Stimulated activated CD8-positive, alpha-beta memory T cell treated with anti-CD3 and anti-CD28 coated beads, Interleukin-15, amount 100 ng/mL, for 24 hours (primary cell): ENCODE measurements around the gene ANAPC2.

Experiments used
- DNase-seq: peaks from one replicate; pipeline ENCODE4 v3.0.0-alpha.2; 2020; ENCODE audit warnings: low read depth

The ANAPC2 gene

GRCh38 chr9:137188490-137189296 lies at the start of gene ANAPC2, which contains the start of gene SSNA1:
TSS of gene ANAPC2 (minus strand) at chr9:137188560. CDS start at chr9:137188532, 28 bp downstream.
TSS of gene SSNA1 (plus strand) at chr9:137188676. CDS start at chr9:137188727, 51 bp downstream.
- peak; percentile 98 for DNase-seq

- no peak for DNase-seq
Observed at GRCh38 chr9:137236936-137237421, 48.6 kb upstream of the ANAPC2 start.

- DNase-seq = peak; percentile 79
Observed at GRCh38 chr9:137236238-137236935, 48.0 kb upstream of the ANAPC2 start.

- DNase-seq = no peak
Observed at GRCh38 chr9:137235424-137236237, 47.3 kb upstream of the ANAPC2 start.

- no peak for DNase-seq
Observed at GRCh38 chr9:137234758-137235423, 46.5 kb upstream of the ANAPC2 start.

GRCh38 chr9:137234055-137234697 lies 45.8 kb upstream of the ANAPC2 start:
- DNase-seq = no peak

GRCh38 chr9:137233143-137233980 lies 45.0 kb upstream of the ANAPC2 start:
- no peak for DNase-seq

GRCh38 chr9:137232510-137232909 lies 44.1 kb upstream of the ANAPC2 start:
- no peak for DNase-seq

- DNase-seq = no peak
Observed at GRCh38 chr9:137232101-137232500, 43.7 kb upstream of the ANAPC2 start.

GRCh38 chr9:137231372-137232039 lies 43.1 kb upstream of the ANAPC2 start:
- DNase-seq = no peak

- no peak for DNase-seq
Observed at GRCh38 chr9:137230705-137231371, 42.5 kb upstream of the ANAPC2 start, which contains the start of gene SLC34A3. TSS of gene SLC34A3 (plus strand) at chr9:137230901. CDS start at chr9:137231703, 802 bp downstream.

GRCh38 chr9:137229903-137230704 lies 41.7 kb upstream of the ANAPC2 start:
- DNase-seq = no peak

GRCh38 chr9:137228968-137229896 lies 40.9 kb upstream of the ANAPC2 start:
- no peak for DNase-seq

GRCh38 chr9:137228506-137228967 lies 40.2 kb upstream of the ANAPC2 start:
- DNase-seq = no peak

- no peak for DNase-seq
Observed at GRCh38 chr9:137227853-137228505, 39.6 kb upstream of the ANAPC2 start.
